Cardiac fibroblast (primary cell): ENCODE data around the gene TEX51.

ENCODE experiments used
- DNase-seq, 2 donors: peaks; one replicate each; pipeline versions ENCODE4 v3.0.0 to v3.0.0-alpha.2; 2010; ENCODE audit warnings: low read depth in 2 of 2
- H3K4me3 ChIP-seq, 2 donors: replicated peaks in 1 of 2; 1 replicate in 1 of 2; 2 replicates in 1 of 2; pipeline ENCODE4 v1.5.1; 2011; ENCODE audit warnings: low read depth in 2 of 2, low read length in 2 of 2, mild to moderate bottlenecking in 2 of 2, moderate library complexity in 1 of 2
- CTCF ChIP-seq: IDR thresholded peaks from one replicate; pipeline ENCODE4 v1.5.1; 2011; ENCODE audit warnings: low read depth, mild to moderate bottlenecking, low read length, inconsistent platforms

Gene TEX51

GRCh38 chr2:126855606-126856005, 43.1 kb upstream of the TEX51 start:
- no peak for TF ChIP-seq CTCF
- no peak overlapping the region for H3K4me3 ChIP-seq
- DNase-seq: no peak

- H3K4me3 ChIP-seq: no peak overlapping the region
- no peak for TF ChIP-seq CTCF
- no peak for DNase-seq
Observed at GRCh38 chr2:126856403-126856802, 42.3 kb upstream of the TEX51 start.

- DNase-seq: no peak
- TF ChIP-seq CTCF: no peak
- H3K4me3 ChIP-seq: no peak overlapping the region
Observed at GRCh38 chr2:126857502-126857901, 41.2 kb upstream of the TEX51 start.

- no peak for TF ChIP-seq CTCF
- no peak for DNase-seq
- H3K4me3 ChIP-seq: no peak overlapping the region
Observed at GRCh38 chr2:126858013-126858412, 40.7 kb upstream of the TEX51 start.

GRCh38 chr2:126858436-126858835, 40.3 kb upstream of the TEX51 start:
- H3K4me3 ChIP-seq: no peak overlapping the region
- no peak for DNase-seq
- TF ChIP-seq CTCF: no peak

- TF ChIP-seq CTCF: no peak
- no peak overlapping the region for H3K4me3 ChIP-seq
- no peak for DNase-seq
Observed at GRCh38 chr2:126858991-126859390, 39.7 kb upstream of the TEX51 start.

- DNase-seq: no peak
- H3K4me3 ChIP-seq: no peak overlapping the region
- no peak for TF ChIP-seq CTCF
Observed at GRCh38 chr2:126859631-126860030, 39.1 kb upstream of the TEX51 start.
